Suppressor macrophage treated with lipopolysaccharide for 4 hours (primary cell): ENCODE results near the gene CLEC1A.
"Not testable (repeated sequence)": the region's sequence is repeated elsewhere in the genome, so short reads cannot be mapped to it uniquely, and the experiment has no call there.

ENCODE experiments used
- DNase-seq: peaks from one replicate; pipeline ENCODE4 v3.0.0-alpha.2; 2020

CLEC1A gene

DNA sequence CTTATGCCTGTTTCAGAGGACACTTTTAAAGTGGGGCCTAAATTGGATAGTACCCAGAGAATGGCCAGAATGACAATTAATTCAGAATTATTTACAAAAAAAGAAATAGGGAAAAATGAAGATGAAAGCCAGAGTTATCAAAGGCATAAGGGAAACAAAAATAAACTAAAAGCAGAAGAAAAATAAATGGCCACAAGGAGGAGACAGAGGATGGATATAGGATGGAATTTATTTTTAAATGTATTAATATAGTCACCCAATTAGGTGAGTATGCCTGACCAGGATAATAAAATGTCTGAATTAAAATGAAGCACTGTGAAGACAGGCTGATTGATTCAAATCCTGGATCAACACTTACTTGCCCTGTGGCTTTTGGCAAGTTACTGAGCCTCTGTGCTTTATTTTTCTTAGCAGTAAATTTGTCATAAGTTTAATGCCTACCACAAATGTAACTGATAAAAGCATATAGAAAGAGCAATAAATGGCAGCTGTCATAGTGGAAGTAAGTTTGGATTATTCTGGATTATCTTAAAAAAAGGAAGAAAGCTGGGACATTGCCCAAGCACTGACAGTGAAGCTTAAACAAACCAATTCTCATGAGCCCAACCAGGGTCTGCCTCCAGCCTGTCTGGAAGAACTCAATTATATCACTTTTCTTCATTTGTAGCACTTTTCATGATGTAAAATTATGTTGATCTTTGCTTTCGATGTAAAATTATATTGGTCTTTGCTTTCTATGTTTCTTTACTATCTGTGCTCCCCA is 64.8 kb downstream of the CLEC1A start:
- peak; percentile 55 for DNase-seq

- DNase-seq: no peak
These were observed 67.0 kb downstream of the CLEC1A start for GRCh38 chr12:10031771-10032175.

- DNase-seq: peak; percentile 26
These were observed 67.5 kb downstream of the CLEC1A start for GRCh38 chr12:10031321-10031720.

GRCh38 chr12:10030446-10030845 is 68.3 kb downstream of the CLEC1A start, which contains the start of gene CLEC9A:
CLEC9A (plus strand) TSS chr12:10030682; CDS start chr12:10052688, 22,006 bp downstream.
- no peak for DNase-seq

GRCh38 chr12:10027721-10028120 is 71.1 kb downstream of the CLEC1A start:
- peak; percentile 96 for DNase-seq

- DNase-seq: peak; percentile 23
These were observed 71.5 kb downstream of the CLEC1A start for GRCh38 chr12:10027311-10027710.

DNA sequence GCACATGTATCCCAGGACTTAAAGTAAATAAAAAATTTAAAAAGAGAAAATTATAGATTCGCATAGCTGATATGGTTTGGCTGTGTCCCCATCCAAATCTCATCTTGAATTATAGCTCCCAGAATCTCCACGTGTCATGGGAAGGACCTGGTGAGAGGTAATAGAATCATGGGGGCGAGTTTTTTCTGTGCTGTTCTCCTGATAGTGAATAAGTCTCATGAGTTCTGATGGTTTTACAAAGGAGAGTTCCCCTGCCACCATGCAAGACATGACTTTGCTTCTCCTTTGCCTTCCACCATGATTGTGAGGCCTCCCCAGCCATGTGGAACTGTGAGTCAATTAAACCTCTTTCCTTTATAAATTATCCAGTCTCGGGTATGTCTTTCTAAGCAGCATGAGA is 72.1 kb downstream of the CLEC1A start:
- not testable (repeated sequence) for DNase-seq

GRCh38 chr12:10025236-10025635 is 73.5 kb downstream of the CLEC1A start:
- peak; percentile 17 for DNase-seq

- DNase-seq: no peak
These were observed 77.4 kb downstream of the CLEC1A start for GRCh38 chr12:10021342-10021741.
